Keratinocyte (primary cell): Measurements from ENCODE around the gene ITPKC. TPM values are rescaled to one million over a fixed set of nuclear protein-coding genes. Genes with fewer than 3 reads are reported as not detected.

Experiments used
- DNase-seq: peaks from one replicate; pipeline ENCODE4 v3.0.0-alpha.2; 2011; ENCODE audit warnings: low read depth, missing footprints, low spot score
- FAIRE-seq: peaks from 2 replicates; lab custom pipeline; 2011; peaks lifted over from hg19 to GRCh38; lab: Jason Lieb, UNC
- H2AFZ ChIP-seq: 2 replicates; pipeline ENCODE4 v1.6.0; 2012; ENCODE audit warnings: low read length, control low read depth, inconsistent platforms; ENCODE audit not compliant: control insufficient read depth
- H3K27ac ChIP-seq: 2 replicates; pipeline ENCODE4 v1.5.1; 2011; ENCODE audit warnings: low read length; ENCODE audit not compliant: control insufficient read depth, insufficient read depth
- H3K27me3 ChIP-seq: 3 replicates; pipeline ENCODE4 v1.6.0; 2011; ENCODE audit warnings: low read length; ENCODE audit not compliant: control insufficient read depth, insufficient read depth; ENCODE audit errors: extremely low read depth
- H3K36me3 ChIP-seq, 2 experiments: 2 replicates in 1 of 2; 3 replicates in 1 of 2; pipeline ENCODE4 v1.5.1; 2011; ENCODE audit warnings: low read length in 2 of 2, mild to moderate bottlenecking in 1 of 2; ENCODE audit not compliant: control insufficient read depth in 2 of 2, insufficient read depth in 2 of 2; ENCODE audit errors: extremely low read depth in 1 of 2
- H3K4me1 ChIP-seq: 3 replicates; pipeline ENCODE4 v1.5.1; 2011; ENCODE audit warnings: low read length; ENCODE audit not compliant: control insufficient read depth, insufficient read depth; ENCODE audit errors: extremely low read depth
- H3K4me2 ChIP-seq: 3 replicates; pipeline ENCODE4 v1.6.0; 2011; ENCODE audit warnings: low read depth, low read length; ENCODE audit not compliant: control insufficient read depth, insufficient read depth; ENCODE audit errors: extremely low read depth
- H3K4me3 ChIP-seq, 3 experiments: fragments of 200-600 bp in 1 of 3; sonication (generic) in 1 of 3; 2 replicates in 2 of 3; 3 replicates in 1 of 3; pipeline ENCODE4 v1.5.1; 2011 to 2016; ENCODE audit warnings: low read length in 3 of 3, mild to moderate bottlenecking in 3 of 3, control low read depth in 2 of 3, inconsistent platforms in 1 of 3, low read depth in 1 of 3, mixed read lengths in 1 of 3, mixed run types in 1 of 3, moderate library complexity in 1 of 3; ENCODE audit not compliant: control insufficient read depth in 2 of 3, insufficient read depth in 2 of 3; ENCODE audit errors: extremely low read depth in 1 of 3
- H3K79me2 ChIP-seq: 2 replicates; pipeline ENCODE4 v1.6.0; 2012; ENCODE audit warnings: low read length; ENCODE audit not compliant: control insufficient read depth, insufficient read depth
- H3K9ac ChIP-seq: 3 replicates; pipeline ENCODE4 v1.6.0; 2011; ENCODE audit warnings: low read length; ENCODE audit not compliant: control insufficient read depth, insufficient read depth; ENCODE audit errors: extremely low read depth
- H3K9me1 ChIP-seq: 3 replicates; pipeline ENCODE4 v1.6.0; 2011; ENCODE audit warnings: low read length; ENCODE audit not compliant: control insufficient read depth, insufficient read depth; ENCODE audit errors: extremely low read depth
- H3K9me3 ChIP-seq: 2 replicates; pipeline ENCODE4 v1.5.1; 2012; ENCODE audit warnings: low read depth, low read length; ENCODE audit not compliant: control insufficient read depth
- H4K20me1 ChIP-seq: 3 replicates; pipeline ENCODE4 v1.6.0; 2011; ENCODE audit warnings: low read length; ENCODE audit not compliant: control insufficient read depth, insufficient read depth; ENCODE audit errors: extremely low read depth
- EZH2 ChIP-seq: IDR thresholded peaks from one replicate; pipeline ENCODE4 v1.6.1; 2012; ENCODE audit warnings: inconsistent platforms, mild to moderate bottlenecking, low read length, moderate library complexity
- dilution Hi-C: fragments of 300-500 bp; cut with MboI; formaldehyde crosslinking; loops from one replicate; pipeline ENCODE4 v1.7.0; 2020; ENCODE audit warnings: low sequenced_read_pairs; ENCODE audit not compliant: extremely low pct_ligation_motif_present
- polyA plus RNA-seq, 5 experiments: library from polyadenylated mRNA; depleted of rRNA in 3 of 5; stranded (reverse) in 3 of 5; stranded (forward) in 1 of 5; unstranded in 1 of 5; fragments of >200 nt; gene quantifications; 1 replicate in 1 of 5; 2 replicates in 3 of 5; 3 replicates in 1 of 5; pipeline versions ENCODE4 v1.2.1 to v1.2.3, GENCODE V29; 2011 to 2012; ENCODE audit warnings: missing spikeins in 2 of 5, low read depth in 1 of 5, low replicate concordance in 1 of 5
- TF ChIP-seq, protein P1 (sequence below), 3 experiments: IDR thresholded peaks in 1 of 3; conservative IDR thresholded peaks in 1 of 3; optimal IDR thresholded peaks in 1 of 3; 2 replicates in 2 of 3; 3 replicates in 1 of 3; pipeline versions ENCODE3 to v1.5.1; 2011; ENCODE audit warnings: low read length in 3 of 3, mild to moderate bottlenecking in 3 of 3, moderate library complexity in 2 of 3, control low read depth in 1 of 3, inconsistent platforms in 1 of 3; ENCODE audit not compliant: insufficient read depth in 2 of 3; ENCODE audit errors: extremely low read depth in 1 of 3

Gene ITPKC
- polyA plus RNA-seq, 1 donor (not counting 4 experiments of a cell fraction or from before 2014, with no cell fraction given) = 17.2 TPM

DNA sequence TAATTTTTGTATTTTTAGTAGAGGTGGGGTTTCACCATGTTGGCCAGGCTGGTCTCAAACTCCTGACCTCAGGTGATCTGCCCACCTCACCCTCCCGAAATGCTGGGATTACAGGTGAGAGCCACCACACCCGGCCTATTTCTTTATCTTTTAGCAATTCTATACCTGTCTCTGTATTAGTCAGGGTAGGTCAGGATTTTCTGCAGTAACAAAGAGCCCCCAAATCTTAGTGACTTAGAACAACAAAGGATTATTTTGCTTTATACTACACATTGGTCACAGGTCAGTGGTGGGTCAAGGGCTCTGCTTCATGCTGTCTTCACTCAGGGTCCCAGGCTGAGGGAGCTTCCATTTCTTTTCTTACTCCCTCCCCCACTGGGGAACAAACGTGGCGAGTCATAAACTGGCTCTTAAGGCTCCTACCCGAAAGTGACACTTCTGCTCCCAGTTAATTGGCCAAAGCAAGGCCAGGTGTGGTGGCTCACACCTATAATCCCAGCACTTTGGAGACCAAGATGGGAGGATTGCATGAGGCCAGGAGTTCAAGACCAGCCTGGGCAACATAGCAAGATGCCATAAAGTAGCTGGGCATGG lies 6.8 kb downstream of the ITPKC start:
- dilution Hi-C loops = no loop called here
- Histone ChIP-seq H3K9me3 (no peaks in the 10 kb centered on the region), H4K20me1 (peaks cover 3% of the 10 kb centered on the region), H3K27me3 (no peaks in the 10 kb centered on the region), H3K4me1 (peaks cover 31% of the 10 kb centered on the region), H3K9ac (no peak overlapping the region), H3K4me3 (no peak overlapping the region), H3K27ac (no peak overlapping the region), H2AFZ (no peak overlapping the region), H3K79me2 (peaks cover 72% of the 10 kb centered on the region), H3K4me2 (no peak overlapping the region), H3K36me3 (peaks cover 30 to 35% of the 10 kb centered on the region in 2 experiments), H3K9me1 (peaks cover 2% of the 10 kb centered on the region)
- no peak for DNase-seq
- TF ChIP-seq, protein P1, sequence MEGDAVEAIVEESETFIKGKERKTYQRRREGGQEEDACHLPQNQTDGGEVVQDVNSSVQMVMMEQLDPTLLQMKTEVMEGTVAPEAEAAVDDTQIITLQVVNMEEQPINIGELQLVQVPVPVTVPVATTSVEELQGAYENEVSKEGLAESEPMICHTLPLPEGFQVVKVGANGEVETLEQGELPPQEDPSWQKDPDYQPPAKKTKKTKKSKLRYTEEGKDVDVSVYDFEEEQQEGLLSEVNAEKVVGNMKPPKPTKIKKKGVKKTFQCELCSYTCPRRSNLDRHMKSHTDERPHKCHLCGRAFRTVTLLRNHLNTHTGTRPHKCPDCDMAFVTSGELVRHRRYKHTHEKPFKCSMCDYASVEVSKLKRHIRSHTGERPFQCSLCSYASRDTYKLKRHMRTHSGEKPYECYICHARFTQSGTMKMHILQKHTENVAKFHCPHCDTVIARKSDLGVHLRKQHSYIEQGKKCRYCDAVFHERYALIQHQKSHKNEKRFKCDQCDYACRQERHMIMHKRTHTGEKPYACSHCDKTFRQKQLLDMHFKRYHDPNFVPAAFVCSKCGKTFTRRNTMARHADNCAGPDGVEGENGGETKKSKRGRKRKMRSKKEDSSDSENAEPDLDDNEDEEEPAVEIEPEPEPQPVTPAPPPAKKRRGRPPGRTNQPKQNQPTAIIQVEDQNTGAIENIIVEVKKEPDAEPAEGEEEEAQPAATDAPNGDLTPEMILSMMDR (optimal IDR thresholded peaks at IDR 0.05 in 1 of 3, IDR thresholded peaks at IDR 0.05 in 1 of 3, conservative IDR thresholded peaks at IDR 0.05 in 1 of 3; ENCODE audit: extremely low read depth in 1 of 3, insufficient read depth in 2 of 3, low read length in 3 of 3) = no peak
- TF ChIP-seq EZH2 = no peak
- no peak for FAIRE-seq

- no peak for TF ChIP-seq EZH2
- TF ChIP-seq, protein P1 (optimal IDR thresholded peaks at IDR 0.05 in 1 of 3, IDR thresholded peaks at IDR 0.05 in 1 of 3, conservative IDR thresholded peaks at IDR 0.05 in 1 of 3; ENCODE audit: extremely low read depth in 1 of 3, insufficient read depth in 2 of 3, low read length in 3 of 3) = no peak
- dilution Hi-C loops = no loop called here
- Histone ChIP-seq H3K9me3 (no peaks in the 10 kb centered on the region), H3K36me3 (peaks cover 30 to 38% of the 10 kb centered on the region in 2 experiments), H3K79me2 (peaks cover 70% of the 10 kb centered on the region), H3K9ac (no peak overlapping the region), H3K27ac (no peak overlapping the region), H3K9me1 (peaks cover 2% of the 10 kb centered on the region), H4K20me1 (peaks cover 3% of the 10 kb centered on the region), H3K4me2 (no peak overlapping the region), H3K4me1 (peaks cover 31% of the 10 kb centered on the region), H3K27me3 (no peaks in the 10 kb centered on the region), H3K4me3 (no peak overlapping the region), H2AFZ (no peak overlapping the region)
- FAIRE-seq (no peak), DNase-seq (no peak)
Observed at GRCh38 chr19:40724315-40724714, 7.4 kb downstream of the ITPKC start.
